Right lobe of liver (tissue), 6 donors: ENCODE results near the gene KCNMA1. TPM values are rescaled to one million over a fixed set of nuclear protein-coding genes. Genes with fewer than 3 reads are reported as not detected.

Source experiments
- ATAC-seq, 4 donors: fragments of 200-7000 bp; cut with Tn5 transposase; one replicate each; pipeline ENCODE4 v1.9.1; 2020; ENCODE audit warnings: mild to moderate bottlenecking in 4 of 4, moderate library complexity in 4 of 4
- DNase-seq, 3 donors: peaks; one replicate each; pipeline ENCODE4 v3.0.0-alpha.2; 2020
- H3K27ac ChIP-seq, 3 donors: fragments of 200-600 bp; one replicate each; pipeline ENCODE4 v1.8.0; 2022
- H3K27me3 ChIP-seq, 2 donors: fragments of 200-600 bp; one replicate each; pipeline ENCODE4 v1.8.0; 2022
- H3K36me3 ChIP-seq, 4 donors: fragments of 200-600 bp; sonication (generic) in 1 of 4; one replicate each; pipeline versions ENCODE4 v1.5.1 to v1.8.0; 2017 to 2022; ENCODE audit warnings: control low read depth in 1 of 4
- H3K4me1 ChIP-seq, 4 donors: fragments of 200-600 bp; sonication (generic) in 1 of 4; one replicate each; pipeline versions ENCODE4 v1.5.1 to v1.8.0; 2017 to 2022; ENCODE audit warnings: control low read depth in 1 of 4
- H3K4me3 ChIP-seq, 3 donors: fragments of 200-600 bp; one replicate each; pipeline ENCODE4 v1.8.0; 2022
- H3K9me3 ChIP-seq, 4 donors: fragments of 200-600 bp; sonication (generic) in 1 of 4; one replicate each; pipeline versions ENCODE4 v1.5.1 to v1.8.0; 2017 to 2022; ENCODE audit warnings: control low read depth in 1 of 4
- CTCF ChIP-seq, 4 donors: fragments of 200-600 bp in 3 of 4; fragments of 450-650 bp in 1 of 4; IDR thresholded peaks; one replicate each; pipeline versions ENCODE4 v1.5.1 to v1.8.0; 2016 to 2022; ENCODE audit warnings: antibody characterized with exemption in 4 of 4, mild to moderate bottlenecking in 2 of 4
- POLR2A ChIP-seq: fragments of 450-650 bp; IDR thresholded peaks from one replicate; pipeline ENCODE4 v1.6.1; 2017; ENCODE audit warnings: antibody characterized with exemption, mild to moderate bottlenecking
- WGBS: methylation state at CpG from one replicate; pipeline ENCODE4 v1.1.6; 2018; ENCODE audit warnings: low coverage, low lambda C conversion rate; ENCODE audit not compliant: insufficient coverage; ENCODE audit errors: missing lambda C conversion rate; 5-methylcytosine and 5-hydroxymethylcytosine counted together
- intact Hi-C, 2 donors: fragments of 100-400 bp; cut with DNase I; formaldehyde crosslinking; loops; one replicate each; pipeline versions ENCODE4 v1.11.2 to v1.14.1; 2022
- total RNA-seq, 6 experiments: library from RNA; depleted of rRNA in 2 of 6; stranded (reverse); fragments of >200 nt in 2 of 6; fragmentation: NEBNext Ultra II Directional in 3 of 6; extraction: Animal tissue kit (Norgen Biotek cat#: 25700) in 3 of 6; gene quantifications; one replicate each; pipeline versions ENCODE4 v1.1.0 to v1.2.4, GENCODE V29; 2016 to 2023
- donor health status: DM: no; HTN: yes; CAD: no.
- donor health status: DM: no; HTN: no; CAD: no.
- donor health status: DM: no; HTN: no; CAD: no.
- donor health status: DM: no; HTN: yes; CAD: no.
- donor health status: DM: no; HTN: yes; CAD: no.

Gene KCNMA1
- total RNA-seq, 6 experiments from 2014 or later, result 5.7 to 48.0 (median 15.1) TPM

DNA sequence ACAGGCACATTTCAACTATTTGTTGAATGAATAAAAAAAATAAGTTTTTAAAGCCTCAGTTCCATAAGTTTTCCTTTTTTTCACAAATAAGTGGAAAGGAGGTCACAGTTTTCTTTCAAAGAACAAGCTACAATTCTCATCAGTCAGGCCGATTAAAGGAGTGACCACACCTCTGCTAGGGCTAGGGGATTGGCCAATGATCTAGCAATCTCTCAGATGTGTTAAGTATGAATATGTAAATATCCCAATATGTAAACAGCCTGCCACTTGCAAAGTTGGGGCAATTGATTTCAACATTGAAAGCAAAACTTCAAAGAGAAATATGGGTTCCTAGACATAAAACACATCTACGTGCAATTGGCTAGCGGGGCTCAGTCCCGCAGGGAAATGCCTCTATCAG lies 614.9 kb downstream of the KCNMA1 start:
- ATAC-seq (no peak), DNase-seq (no peak)
- H3K9me3 ChIP-seq, result no peaks in the 10 kb centered on the region
- WGBS, result 77% methylated on average over 1 of the region's 4 CpGs
- TF ChIP-seq CTCF (IDR thresholded peaks at IDR 0.05) (no peak), POLR2A (no peak)
- H3K4me3 ChIP-seq, result no peak overlapping the region
- peaks cover 0 to 42% (median 13%) of the 10 kb centered on the region in 4 donors for H3K4me1 ChIP-seq
- no peaks in the 10 kb centered on the region for H3K27me3 ChIP-seq
- H3K27ac ChIP-seq, result peak overlapping the region in 2 of 3 donors; percentile 33 to 81
- intact Hi-C loops, result no loop called here
- H3K36me3 ChIP-seq, result no peaks in the 10 kb centered on the region

- WGBS, result 31% methylated on average over 4 of the region's 4 CpGs
- Histone ChIP-seq H3K36me3 (no peaks in the 10 kb centered on the region), H3K27me3 (no peaks in the 10 kb centered on the region), H3K4me1 (peaks cover 0 to 39% (median 10%) of the 10 kb centered on the region in 4 donors), H3K27ac (peak overlapping the region in 2 of 3 donors; percentile 33 to 81), H3K9me3 (no peaks in the 10 kb centered on the region), H3K4me3 (no peak overlapping the region)
- no peak for DNase-seq
- peak; percentile 77 to 86 (median 84) for ATAC-seq
- intact Hi-C loops, result no loop called here
- TF ChIP-seq POLR2A, result no peak
- no peak for TF ChIP-seq CTCF (IDR thresholded peaks at IDR 0.05)
These were observed 615.6 kb downstream of the KCNMA1 start for GRCh38 chr10:77021966-77022490.

DNA sequence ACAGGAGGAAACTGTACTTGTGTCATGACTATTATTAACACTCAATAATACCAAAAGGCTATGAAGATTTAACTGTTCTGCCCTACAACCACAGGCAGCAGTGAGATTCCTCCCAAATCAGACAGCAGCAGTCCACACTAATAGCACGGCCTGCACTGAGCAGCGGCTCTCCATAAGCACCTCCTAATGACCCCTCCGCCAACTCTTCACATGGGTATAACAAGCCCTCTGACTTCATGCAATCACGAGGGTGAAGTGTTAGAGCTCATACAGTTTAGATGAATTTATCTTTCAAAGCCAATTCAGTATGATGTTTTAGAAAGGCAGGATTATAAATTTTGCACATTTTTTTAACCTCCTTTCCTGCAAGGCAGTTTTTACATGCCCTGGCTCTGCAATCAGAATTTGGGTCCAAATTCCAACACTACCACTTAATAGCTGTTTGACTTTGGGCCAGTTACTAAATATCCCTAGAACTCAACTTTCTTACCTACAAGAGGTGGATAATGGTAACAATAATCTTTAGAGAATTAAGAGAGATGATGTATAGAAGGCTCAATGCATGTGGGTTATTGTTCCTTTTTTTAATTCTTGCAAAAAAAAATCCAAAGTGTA lies 617.1 kb downstream of the KCNMA1 start:
- WGBS, result 76% methylated on average over 4 of the region's 4 CpGs
- DNase-seq (no peak), ATAC-seq (peak; percentile 38 to 67 (median 56))
- TF ChIP-seq POLR2A (no peak), CTCF (IDR thresholded peaks at IDR 0.05) (no peak)
- Histone ChIP-seq H3K27ac (peak overlapping the region in 1 of 3 donors; percentile 81), H3K9me3 (no peaks in the 10 kb centered on the region), H3K4me3 (no peak overlapping the region), H3K27me3 (no peaks in the 10 kb centered on the region), H3K36me3 (no peaks in the 10 kb centered on the region), H3K4me1 (peaks cover 0 to 29% (median 6%) of the 10 kb centered on the region in 4 donors)
- intact Hi-C loops, result no loop called here

DNA sequence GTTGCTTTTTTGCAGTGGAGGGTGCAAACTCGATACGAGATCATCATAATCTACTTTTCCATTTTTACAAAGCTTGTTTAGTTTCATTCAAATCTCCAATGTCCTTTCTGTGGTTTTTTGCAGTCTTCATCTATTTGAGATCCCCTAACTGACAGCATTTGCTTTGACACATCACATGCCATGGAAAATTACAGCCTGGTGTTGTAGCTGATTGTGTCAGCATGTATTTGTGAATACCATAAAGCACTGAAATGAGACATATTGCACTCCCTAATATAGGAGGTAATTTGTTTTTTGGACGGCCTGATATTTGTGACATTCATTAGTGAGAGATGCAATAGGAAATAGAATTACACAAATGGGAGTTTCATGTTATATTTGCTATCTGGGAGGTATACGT lies 620.8 kb downstream of the KCNMA1 start:
- ATAC-seq (no peak), DNase-seq (no peak)
- H3K27ac ChIP-seq, result no peak overlapping the region
- H3K4me3 ChIP-seq, result no peak overlapping the region
- TF ChIP-seq CTCF (IDR thresholded peaks at IDR 0.05) (no peak), POLR2A (no peak)
- H3K36me3 ChIP-seq, result no peaks in the 10 kb centered on the region
- peaks cover 0 to 34% (median 6%) of the 10 kb centered on the region in 4 donors for H3K4me1 ChIP-seq
- WGBS, result 84% methylated on average over 4 of the region's 4 CpGs
- no peaks in the 10 kb centered on the region for H3K27me3 ChIP-seq
- intact Hi-C loops, result no loop called here
- no peaks in the 10 kb centered on the region for H3K9me3 ChIP-seq
